ENCODE data around the gene DYRK1A. TPM values are rescaled to one million over a fixed set of nuclear protein-coding genes. Genes with fewer than 3 reads are reported as not detected.

Gene DYRK1A
- total and polyA plus RNA-seq, 10 of the 15 experiments (the other 5 are each of a cell fraction or from before 2014, with no cell fraction given), result 2.4 to 68.6 (median 30.7) TPM

GRCh38 chr21:37335053-37335452 lies 31.5 kb upstream of the DYRK1A start:
- WGBS (ENCODE audit: insufficient coverage, insufficient replicate concordance, low lambda C conversion rate, missing lambda C conversion rate), result 69% methylated on average over 5 of the region's 5 CpGs
- intact Hi-C loops (cut with micrococcal nuclease; ENCODE audit: unreplicated experiment), result no loop called here
- RAD21 ChIA-PET (ENCODE audit: unreplicated experiment), result no interaction called here
- H3K9me3 ChIP-seq (replicated peaks; ENCODE audit: control insufficient read depth, insufficient read depth, low read length), result no peaks in the 10 kb centered on the region
- no peak overlapping the region for H3K4me3 ChIP-seq
- no TSS peak for BruUV-seq (replicated peaks)
- no peaks in the 10 kb centered on the region for H3K27me3 ChIP-seq (replicated peaks in 1 of 2; ENCODE audit: control insufficient read depth in 2 of 2, insufficient read depth in 2 of 2, low read length in 1 of 2)
- SMC1A ChIA-PET (ENCODE audit: uncharacterized antibody, unreplicated experiment), result no interaction called here
- H3K27ac ChIP-seq (ENCODE audit: control insufficient read depth, insufficient read depth), result no peak overlapping the region
- POLR2A ChIA-PET, result no interaction called here
- DNase-seq (ENCODE audit: low read depth, low spot score) (no peak), ATAC-seq (no peak), FAIRE-seq (no peak)
- H3K4me1 ChIP-seq (ENCODE audit: control insufficient read depth, insufficient read depth, low read length), result no peaks in the 10 kb centered on the region
- CTCF ChIA-PET, result no interaction called here
- no peak overlapping the region for H2AFZ ChIP-seq (ENCODE audit: control insufficient read depth, low read depth, low read length)
- in situ Hi-C loops (cut with MboI), result no loop called here
- H3K36me3 ChIP-seq (ENCODE audit: control insufficient read depth in 2 of 2, insufficient read depth in 2 of 2, low read length in 1 of 2), result no peaks in the 10 kb centered on the region
- no peaks in the 10 kb centered on the region for H3K79me2 ChIP-seq (ENCODE audit: control insufficient read depth, insufficient read depth, low read length)
- no peak overlapping the region for H3K4me2 ChIP-seq (ENCODE audit: control insufficient read depth, insufficient read depth)
- H3K9ac ChIP-seq (ENCODE audit: control insufficient read depth, insufficient read depth, low read length), result no peak overlapping the region
- no peaks in the 10 kb centered on the region for H4K20me1 ChIP-seq (ENCODE audit: control insufficient read depth, insufficient read depth)
- no peak for TF ChIP-seq PML (IDR thresholded peaks at IDR 0.05; ENCODE audit: low read length)
- no peak for TF ChIP-seq YBX1 (IDR thresholded peaks at IDR 0.05)
- no peak for TF ChIP-seq SUPT20H (IDR thresholded peaks at IDR 0.05; ENCODE audit: borderline replicate concordance, control insufficient read depth, low read depth, low read length)
- no peak for TF ChIP-seq RFX5 (IDR thresholded peaks at IDR 0.05; ENCODE audit: low read depth, low read length)
- TF ChIP-seq USF1 (IDR thresholded peaks at IDR 0.05; ENCODE audit: borderline replicate concordance, extremely low read length, insufficient read depth, low read depth, low read length), result no peak
- TF ChIP-seq HSF1 (IDR thresholded peaks at IDR 0.05; ENCODE audit: low read depth, low read length), result no peak
- no peak for TF ChIP-seq RBBP5 (conservative IDR thresholded peaks at IDR 0.05)
- no peak for TF ChIP-seq TCF7 (IDR thresholded peaks at IDR 0.05; ENCODE audit: borderline replicate concordance)
- TF ChIP-seq SKIL (IDR thresholded peaks at IDR 0.05; ENCODE audit: low read depth, poor library complexity, severe bottlenecking), result no peak
- TF ChIP-seq ATF3 (IDR thresholded peaks at IDR 0.05; ENCODE audit: borderline replicate concordance, extremely low read depth, low read depth, low read length), result no peak
- TF ChIP-seq IKZF1 (conservative IDR thresholded peaks at IDR 0.05), result no peak
- no peak for TF ChIP-seq FOXK2 (IDR thresholded peaks at IDR 0.05)
- TF ChIP-seq NR2C2 (IDR thresholded peaks at IDR 0.05; ENCODE audit: borderline replicate concordance, control insufficient read depth, insufficient read length, low read depth), result no peak
- no peak for TF ChIP-seq KLF5 (IDR thresholded peaks at IDR 0.05; ENCODE audit: partially characterized antibody)
- TF ChIP-seq ZNF207 (IDR thresholded peaks at IDR 0.05; ENCODE audit: borderline replicate concordance), result no peak
- no peak for TF ChIP-seq REST (IDR thresholded peaks at IDR 0.05; ENCODE audit: low read depth, low read length)

Data from GM12878 (cell line).